Activated naive CD8-positive, alpha-beta T cell treated with anti-CD3 and anti-CD28 coated beads for 36 hours (primary cell): Measurements from ENCODE around the gene UBA1. TPM values are rescaled to one million over a fixed set of nuclear protein-coding genes. Genes with fewer than 3 reads are reported as not detected.

Experiments
- total RNA-seq, 2 experiments: library from RNA; stranded (reverse); gene quantifications; one replicate each; pipeline ENCODE4 v1.2.3, GENCODE V29; 2021

Gene UBA1
- total RNA-seq, 2 experiments from 2014 or later = 219 to 227 TPM

Other genes with a start within 250 kb of the UBA1 start
- gene RGN, start 115.4 kb upstream of the UBA1 start, total RNA-seq = not detected
- gene NDUFB11, start 49.1 kb upstream of the UBA1 start, total RNA-seq = 10 to 100 TPM; 79.6 to 84.2 TPM
- 10 to 100 TPM; 67.2 to 69.0 TPM for gene RBM10, start 48.6 kb upstream of the UBA1 start, total RNA-seq
- gene CDK16, start 24.9 kb downstream of the UBA1 start, total RNA-seq = 10 to 100 TPM; 49.9 to 51.3 TPM
- 10 to 100 TPM; 45.3 to 49.5 TPM for gene USP11, start 39.2 kb downstream of the UBA1 start, total RNA-seq
- 1 to 10 TPM in 1 of 2 experiments, under 1 TPM in 1; 0.78 to 1.2 TPM for gene ZNF157, start 176.7 kb downstream of the UBA1 start, total RNA-seq